ENCODE results near the gene RYR2.

GRCh38 chr1:237754627-237755026 lies 712.6 kb downstream of the RYR2 start:
- TF ChIP-seq POLR2A (IDR thresholded peaks at IDR 0.05): no peak
- no peak for TF ChIP-seq POLR2AphosphoS5 (IDR thresholded peaks at IDR 0.05)

Measured in breast epithelium (tissue), 3 donors.